GM12873 (cell line): Measurements from ENCODE around the gene NR1D2.

ENCODE experiments used
- CTCF ChIP-seq: IDR thresholded peaks from 2 replicates; pipeline ENCODE4 v1.5.1; 2012; ENCODE audit warnings: low read depth, mild to moderate bottlenecking, moderate library complexity, low read length, control low read depth; ENCODE audit not compliant: insufficient read depth; ENCODE audit errors: missing control alignments

The NR1D2 gene

DNA sequence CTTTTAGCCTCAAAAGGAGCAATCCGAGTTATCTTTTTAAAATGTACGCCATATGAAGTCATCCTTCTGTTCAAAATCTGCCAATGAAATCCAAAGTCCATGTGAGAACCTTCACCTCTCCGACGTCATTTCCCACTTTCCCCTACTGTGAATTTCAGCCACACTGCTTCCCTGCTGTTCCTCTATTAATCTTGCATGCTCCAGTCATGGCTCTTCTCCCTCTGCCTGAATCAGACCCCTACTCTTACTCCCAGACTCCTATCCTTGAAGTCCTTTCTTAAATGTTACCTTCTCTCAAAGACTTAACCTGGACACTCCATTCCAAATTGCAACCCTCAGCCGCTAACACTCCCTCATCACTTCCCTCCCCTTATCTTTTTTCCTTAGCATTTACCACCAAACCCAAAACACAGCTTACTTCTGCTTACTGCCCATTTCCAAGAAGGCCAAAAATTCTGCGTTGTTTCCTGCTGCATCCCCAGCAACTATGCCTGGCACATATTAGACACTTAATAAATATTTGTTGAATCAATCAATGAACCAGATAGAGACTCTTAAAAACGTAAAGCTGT, 29.5 kb upstream of the NR1D2 start:
- TF ChIP-seq CTCF: no peak

DNA sequence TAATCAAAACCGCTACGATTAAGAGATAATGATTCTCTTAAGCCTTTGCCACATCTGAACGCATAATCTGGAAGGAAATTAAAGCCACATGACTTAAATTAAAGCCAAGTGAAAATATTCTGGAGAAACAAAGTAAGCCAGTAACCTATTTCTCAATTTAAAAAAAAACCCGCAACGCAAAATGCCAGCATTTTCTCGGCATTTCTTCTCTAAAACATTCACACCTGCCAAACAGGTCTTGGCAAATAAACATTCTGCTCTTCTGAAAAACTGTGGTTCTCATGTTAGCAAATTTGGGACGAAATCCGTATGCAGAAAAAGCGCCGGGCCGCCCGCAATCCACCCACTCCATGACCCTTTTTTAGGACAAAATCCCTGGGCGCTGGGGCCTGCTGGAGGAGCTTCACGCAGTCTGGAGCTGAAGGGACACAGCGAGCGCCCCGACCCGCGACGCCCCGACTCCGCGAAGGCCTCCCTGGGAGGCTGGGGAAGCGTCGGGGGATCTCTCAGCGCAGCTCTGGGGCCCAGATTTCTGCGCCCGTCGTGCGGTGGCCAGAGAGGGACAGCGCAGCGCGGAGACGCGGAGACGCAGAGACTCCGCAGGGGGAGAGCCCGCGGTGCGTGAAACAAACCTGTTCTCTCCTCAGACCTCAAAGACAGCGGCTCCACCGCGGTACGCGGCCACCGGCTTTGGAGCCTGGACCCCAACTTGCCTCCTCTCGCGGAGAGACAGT, 28.8 kb upstream of the NR1D2 start:
- no peak for TF ChIP-seq CTCF

DNA sequence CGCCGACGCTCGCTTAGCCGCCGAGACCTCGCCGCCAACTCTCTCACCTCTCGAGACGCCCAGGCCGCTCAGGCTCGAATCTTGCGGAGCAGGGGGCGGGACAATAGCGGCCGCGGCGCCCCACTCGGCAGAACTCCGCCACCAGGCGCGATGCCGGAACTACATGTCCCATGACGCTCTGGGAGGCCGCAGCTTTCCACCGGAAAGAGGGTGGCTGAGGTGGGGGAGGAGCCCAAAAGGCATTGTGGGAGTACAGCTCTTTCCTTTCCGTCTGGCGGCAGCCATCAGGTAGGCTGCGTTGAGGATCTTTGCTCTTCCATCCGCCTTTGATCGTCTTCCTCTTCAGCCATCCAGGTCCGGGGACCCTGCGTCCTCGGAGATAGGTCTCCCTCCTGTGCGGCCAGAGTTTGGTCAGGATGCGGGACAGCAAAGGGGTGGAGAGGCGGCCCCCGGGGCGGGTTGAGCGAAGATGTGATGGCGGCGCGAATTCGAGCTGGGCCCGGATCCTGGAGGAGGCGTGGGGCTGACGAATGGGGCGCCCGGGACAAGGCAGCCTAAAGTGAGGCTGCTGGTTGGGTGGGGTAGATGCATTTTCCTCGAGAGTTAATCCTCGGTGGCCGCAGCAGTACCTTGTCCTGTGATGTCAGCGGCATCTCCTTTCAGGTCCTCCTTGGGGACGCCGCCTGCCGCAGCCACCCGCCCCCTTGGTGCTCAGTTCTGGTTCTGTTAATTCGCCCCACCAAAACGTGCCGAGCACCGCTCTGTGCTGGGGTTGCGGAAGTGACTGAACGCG, 28.0 kb upstream of the NR1D2 start, which contains the start of the genes NKIRAS1 and RPL15:
TSS of gene NKIRAS1 (minus strand) at position 105 of the 793 bp plus-strand sequence. CDS start 6,086 bp downstream, outside the sequence.
TSS of gene RPL15 (plus strand) at position 247 of the 793 bp plus-strand sequence. CDS start 728 bp downstream, outside the sequence.
- TF ChIP-seq CTCF: peak; percentile 35

DNA sequence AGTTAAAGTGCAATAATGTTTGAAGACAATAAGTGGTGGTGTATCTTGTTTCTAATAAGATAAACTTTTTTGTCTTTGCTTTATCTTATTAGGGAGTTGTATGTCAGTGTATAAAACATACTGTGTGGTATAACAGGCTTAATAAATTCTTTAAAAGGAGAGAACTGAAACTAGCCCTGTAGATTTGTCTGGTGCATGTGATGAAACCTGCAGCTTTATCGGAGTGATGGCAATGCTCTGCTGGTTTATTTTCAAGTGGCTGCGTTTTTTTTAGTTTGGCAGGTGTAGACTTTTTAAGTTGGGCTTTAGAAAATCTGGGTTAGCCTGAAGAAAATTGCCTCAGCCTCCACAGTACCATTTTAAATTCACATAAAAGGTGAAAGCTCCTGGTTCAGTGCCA, 25.5 kb upstream of the NR1D2 start:
- no peak for TF ChIP-seq CTCF

- TF ChIP-seq CTCF: no peak
Observed at GRCh38 chr3:23920151-23920655, 24.9 kb upstream of the NR1D2 start.

DNA sequence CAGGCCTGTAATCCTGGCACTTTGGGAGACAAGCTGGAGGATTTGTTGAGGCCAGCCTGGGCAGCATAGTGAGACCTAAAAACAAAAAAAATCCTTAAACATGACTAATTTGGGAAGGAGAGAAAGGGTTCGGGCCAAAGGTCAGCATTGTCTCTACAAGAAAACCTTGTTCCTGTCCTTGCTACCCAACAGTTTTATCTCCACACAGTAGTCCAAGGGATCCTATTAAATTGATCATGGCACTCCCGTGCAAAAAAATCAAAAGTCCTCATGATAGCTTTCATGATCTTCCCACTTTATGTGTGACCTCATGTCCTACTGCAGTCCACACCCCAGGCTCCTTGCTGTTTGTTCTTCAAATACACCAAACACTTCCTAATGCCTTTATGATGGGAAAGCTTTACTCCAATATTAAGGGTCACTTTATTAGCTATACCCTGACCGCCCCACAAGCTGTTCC, 24.0 kb upstream of the NR1D2 start:
- TF ChIP-seq CTCF: no peak

DNA sequence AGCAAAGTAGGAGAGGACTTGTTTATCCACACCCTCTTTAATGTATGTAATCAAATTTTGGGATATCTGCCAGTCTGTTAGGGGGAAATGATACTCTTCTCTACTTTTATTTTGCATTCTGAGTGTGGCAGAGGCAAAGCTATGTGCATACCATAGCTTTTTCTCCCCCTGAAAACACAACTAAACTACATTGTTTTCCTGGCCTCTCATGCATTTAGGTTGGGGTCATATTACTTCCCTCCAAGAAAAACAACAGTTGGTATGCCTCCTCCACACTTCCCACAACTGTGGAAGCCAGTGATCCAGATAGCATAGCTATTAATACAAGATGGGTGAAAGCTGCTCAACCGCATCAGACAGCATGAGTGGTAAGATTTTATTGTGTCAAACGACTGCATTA, 21.3 kb upstream of the NR1D2 start:
- TF ChIP-seq CTCF: no peak
